Measurements from ENCODE around the gene RAET1G.

RAET1G gene

DNA sequence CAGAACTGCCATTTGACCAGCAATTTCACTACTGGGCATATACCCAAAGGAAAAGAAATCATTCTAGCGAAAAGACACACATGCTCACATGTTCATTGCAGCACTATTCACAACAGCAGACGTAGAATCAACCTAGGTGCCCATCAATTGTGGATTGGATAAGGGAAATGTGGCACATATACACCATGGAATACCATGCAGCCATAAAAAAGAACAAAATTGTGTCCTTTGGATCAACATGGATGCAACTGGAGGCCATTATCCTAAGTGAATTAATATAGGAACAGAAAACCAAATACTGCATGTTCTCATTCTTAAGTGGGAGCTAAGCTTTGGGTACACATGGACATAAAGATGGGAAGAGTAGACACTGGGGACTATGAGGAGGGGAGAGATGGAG, 41.1 kb downstream of the RAET1G start:
- H3K36me3 ChIP-seq (ENCODE audit: insufficient read depth, insufficient read length, low read length): no peaks in the 10 kb centered on the region
- no peak overlapping the region for H3K4me3 ChIP-seq (ENCODE audit: insufficient read length, low read depth)
- no peak overlapping the region for H3K9ac ChIP-seq (ENCODE audit: insufficient read length, low read depth)
- no peaks in the 10 kb centered on the region for H3K9me3 ChIP-seq (ENCODE audit: insufficient read depth, low read length)
- no peaks in the 10 kb centered on the region for H3K4me1 ChIP-seq (ENCODE audit: insufficient read depth, insufficient read length)
- TF ChIP-seq ZNF274 (IDR thresholded peaks at IDR 0.05; ENCODE audit: low read depth, low read length): no peak
- no peak for TF ChIP-seq YY1 (IDR thresholded peaks at IDR 0.05; ENCODE audit: insufficient read depth, insufficient read length)
- TF ChIP-seq SUZ12 (IDR thresholded peaks at IDR 0.05; ENCODE audit: extremely low read depth, insufficient read depth, insufficient read length): no peak
- peaks cover 2% of the 10 kb centered on the region for H3K27me3 ChIP-seq (ENCODE audit: insufficient read depth, insufficient read length)
- no peak for DNase-seq (ENCODE audit: low read depth, low spot score)

DNA sequence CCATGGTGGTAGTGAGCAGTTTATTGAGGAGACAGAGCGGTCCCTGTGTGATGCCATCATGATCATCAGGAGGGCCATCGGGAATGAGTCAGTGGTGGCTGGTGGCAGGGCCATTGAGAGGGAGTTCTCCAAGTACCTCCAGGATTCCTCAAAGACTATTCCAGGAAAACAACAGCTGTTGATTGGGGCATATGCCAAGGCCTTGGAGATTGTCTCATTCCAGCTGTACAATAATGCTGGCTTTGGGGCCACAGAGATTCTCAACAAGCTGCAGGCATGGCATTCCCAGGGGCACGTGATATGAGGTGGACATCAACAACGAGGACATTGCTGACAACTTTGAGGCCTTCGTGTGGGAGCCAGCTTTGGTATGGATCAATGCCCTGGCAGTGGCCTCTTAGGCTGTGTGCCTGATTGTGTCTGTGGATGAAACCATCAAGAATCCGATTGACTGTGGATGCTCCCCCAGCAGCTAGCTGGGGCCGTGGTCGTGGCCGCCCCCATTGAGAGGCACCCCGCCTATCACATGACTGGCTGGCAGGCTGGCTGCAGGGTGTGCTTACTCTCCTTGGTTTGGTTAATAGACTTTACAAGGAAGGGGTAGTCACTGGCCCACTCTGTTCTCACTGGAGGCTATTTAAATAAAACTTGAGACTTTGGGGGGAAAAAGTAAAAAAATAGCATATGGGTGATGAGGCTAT, 41.7 kb downstream of the RAET1G start:
- Histone ChIP-seq H3K27me3 (ENCODE audit: insufficient read depth, insufficient read length) (peaks cover 2% of the 10 kb centered on the region), H3K36me3 (ENCODE audit: insufficient read depth, insufficient read length, low read length) (no peaks in the 10 kb centered on the region), H3K4me1 (ENCODE audit: insufficient read depth, insufficient read length) (no peaks in the 10 kb centered on the region), H3K9me3 (ENCODE audit: insufficient read depth, low read length) (no peaks in the 10 kb centered on the region), H3K4me3 (ENCODE audit: insufficient read length, low read depth) (no peak overlapping the region), H3K9ac (ENCODE audit: insufficient read length, low read depth) (no peak overlapping the region)
- DNase-seq (ENCODE audit: low read depth, low spot score): no peak
- no peak for TF ChIP-seq YY1 (IDR thresholded peaks at IDR 0.05; ENCODE audit: insufficient read depth, insufficient read length)
- no peak for TF ChIP-seq SUZ12 (IDR thresholded peaks at IDR 0.05; ENCODE audit: extremely low read depth, insufficient read depth, insufficient read length)
- TF ChIP-seq ZNF274 (IDR thresholded peaks at IDR 0.05; ENCODE audit: low read depth, low read length): no peak

DNA sequence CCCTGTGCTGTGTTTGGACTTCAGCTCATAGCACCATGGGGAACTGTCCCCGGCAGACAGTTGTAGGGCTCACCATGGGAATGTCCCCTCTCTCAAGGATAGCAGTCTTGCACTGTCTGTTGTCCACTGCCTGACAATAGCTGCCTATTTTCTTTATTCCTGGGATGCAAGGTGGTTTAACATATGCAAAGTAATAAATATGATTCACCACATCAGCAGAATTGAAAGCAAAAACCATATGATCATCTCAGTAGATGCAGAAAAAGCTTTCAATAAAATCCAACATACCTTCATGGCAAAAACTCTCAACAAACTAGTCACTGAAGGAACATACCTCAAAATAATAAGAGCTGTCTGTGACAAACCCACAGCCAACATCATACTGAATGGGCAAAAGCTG, 45.3 kb downstream of the RAET1G start:
- Histone ChIP-seq H3K36me3 (ENCODE audit: insufficient read depth, insufficient read length, low read length) (no peaks in the 10 kb centered on the region), H3K9ac (ENCODE audit: insufficient read length, low read depth) (no peak overlapping the region)
- TF ChIP-seq YY1 (IDR thresholded peaks at IDR 0.05; ENCODE audit: insufficient read depth, insufficient read length): no peak
- TF ChIP-seq ZNF274 (IDR thresholded peaks at IDR 0.05; ENCODE audit: low read depth, low read length): no peak
- TF ChIP-seq SUZ12 (IDR thresholded peaks at IDR 0.05; ENCODE audit: extremely low read depth, insufficient read depth, insufficient read length): no peak

GRCh38 chr6:149876241-149876933, 46.5 kb downstream of the RAET1G start:
- no peaks in the 10 kb centered on the region for H3K4me1 ChIP-seq (ENCODE audit: insufficient read depth, insufficient read length)
- no peak overlapping the region for H3K4me3 ChIP-seq (ENCODE audit: insufficient read length, low read depth)
- no peak for DNase-seq (ENCODE audit: low read depth, low spot score)
- H3K9ac ChIP-seq (ENCODE audit: insufficient read length, low read depth): no peak overlapping the region
- H3K9me3 ChIP-seq (ENCODE audit: insufficient read depth, low read length): no peaks in the 10 kb centered on the region
- peaks cover 2% of the 10 kb centered on the region for H3K27me3 ChIP-seq (ENCODE audit: insufficient read depth, insufficient read length)
- TF ChIP-seq YY1 (IDR thresholded peaks at IDR 0.05; ENCODE audit: insufficient read depth, insufficient read length) (no peak), ZNF274 (IDR thresholded peaks at IDR 0.05; ENCODE audit: low read depth, low read length) (no peak), SUZ12 (IDR thresholded peaks at IDR 0.05; ENCODE audit: extremely low read depth, insufficient read depth, insufficient read length) (no peak)
- no peaks in the 10 kb centered on the region for H3K36me3 ChIP-seq (ENCODE audit: insufficient read depth, insufficient read length, low read length)

More for the DNA sequence above, 45.3 kb downstream of the RAET1G start:
- H3K4me3 ChIP-seq (ENCODE audit: insufficient read length, low read depth): no peak overlapping the region
- no peaks in the 10 kb centered on the region for H3K4me1 ChIP-seq (ENCODE audit: insufficient read depth, insufficient read length)
- no peaks in the 10 kb centered on the region for H3K9me3 ChIP-seq (ENCODE audit: insufficient read depth, low read length)
- DNase-seq (ENCODE audit: low read depth, low spot score): no peak
- H3K27me3 ChIP-seq (ENCODE audit: insufficient read depth, insufficient read length): peaks cover 2% of the 10 kb centered on the region

- H3K4me1 ChIP-seq (ENCODE audit: insufficient read depth, insufficient read length): no peaks in the 10 kb centered on the region
- no peaks in the 10 kb centered on the region for H3K27me3 ChIP-seq (ENCODE audit: insufficient read depth, insufficient read length)
- no peak overlapping the region for H3K4me3 ChIP-seq (ENCODE audit: insufficient read length, low read depth)
- H3K9me3 ChIP-seq (ENCODE audit: insufficient read depth, low read length): no peaks in the 10 kb centered on the region
- H3K36me3 ChIP-seq (ENCODE audit: insufficient read depth, insufficient read length, low read length): no peaks in the 10 kb centered on the region
- no peak for DNase-seq (ENCODE audit: low read depth, low spot score)
- no peak overlapping the region for H3K9ac ChIP-seq (ENCODE audit: insufficient read length, low read depth)
- TF ChIP-seq YY1 (IDR thresholded peaks at IDR 0.05; ENCODE audit: insufficient read depth, insufficient read length) (no peak), SUZ12 (IDR thresholded peaks at IDR 0.05; ENCODE audit: extremely low read depth, insufficient read depth, insufficient read length) (no peak), ZNF274 (IDR thresholded peaks at IDR 0.05; ENCODE audit: low read depth, low read length) (no peak)
Observed at GRCh38 chr6:149872233-149872632, 50.7 kb downstream of the RAET1G start.

DNA sequence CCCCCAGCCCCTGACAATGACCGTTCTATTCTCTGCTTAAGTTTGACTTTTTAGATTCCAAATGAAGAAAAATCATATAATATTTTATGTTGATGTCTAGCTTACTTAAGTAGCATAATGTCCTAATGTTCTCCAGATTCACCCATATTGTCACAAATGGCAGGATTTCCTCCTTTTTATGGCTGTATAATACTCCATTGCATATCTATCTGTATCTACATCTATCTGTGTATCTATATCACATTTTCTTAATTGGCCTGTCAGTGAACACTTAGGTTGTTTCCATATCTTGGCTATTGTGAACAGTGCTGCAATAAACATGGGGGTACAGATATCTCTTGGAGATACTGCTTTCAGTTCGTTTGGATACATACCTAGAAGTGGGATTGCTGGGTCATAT, 51.7 kb downstream of the RAET1G start:
- Histone ChIP-seq H3K9me3 (ENCODE audit: insufficient read depth, low read length) (no peaks in the 10 kb centered on the region), H3K36me3 (ENCODE audit: insufficient read depth, insufficient read length, low read length) (no peaks in the 10 kb centered on the region)
- no peak for TF ChIP-seq SUZ12 (IDR thresholded peaks at IDR 0.05; ENCODE audit: extremely low read depth, insufficient read depth, insufficient read length)
- no peak for TF ChIP-seq YY1 (IDR thresholded peaks at IDR 0.05; ENCODE audit: insufficient read depth, insufficient read length)

GRCh38 chr6:149869275-149869892, 53.5 kb downstream of the RAET1G start:
- H3K9me3 ChIP-seq (ENCODE audit: insufficient read depth, low read length): no peaks in the 10 kb centered on the region
- H3K9ac ChIP-seq (ENCODE audit: insufficient read length, low read depth): no peak overlapping the region
- no peak overlapping the region for H3K4me3 ChIP-seq (ENCODE audit: insufficient read length, low read depth)
- no peaks in the 10 kb centered on the region for H3K36me3 ChIP-seq (ENCODE audit: insufficient read depth, insufficient read length, low read length)
- H3K4me1 ChIP-seq (ENCODE audit: insufficient read depth, insufficient read length): no peaks in the 10 kb centered on the region
- no peak for DNase-seq (ENCODE audit: low read depth, low spot score)
- H3K27me3 ChIP-seq (ENCODE audit: insufficient read depth, insufficient read length): no peaks in the 10 kb centered on the region
- TF ChIP-seq YY1 (IDR thresholded peaks at IDR 0.05; ENCODE audit: insufficient read depth, insufficient read length): no peak

More for the DNA sequence above, 51.7 kb downstream of the RAET1G start:
- Histone ChIP-seq H3K27me3 (ENCODE audit: insufficient read depth, insufficient read length) (no peaks in the 10 kb centered on the region), H3K9ac (ENCODE audit: insufficient read length, low read depth) (no peak overlapping the region), H3K4me1 (ENCODE audit: insufficient read depth, insufficient read length) (no peaks in the 10 kb centered on the region), H3K4me3 (ENCODE audit: insufficient read length, low read depth) (no peak overlapping the region)
- DNase-seq (ENCODE audit: low read depth, low spot score): no peak
